DOHH2 (cell line): Measurements from ENCODE around the gene SST.

Source experiments
- CTCF ChIP-seq: fragments of 200-600 bp; sonication (generic); IDR thresholded peaks from one replicate; pipeline ENCODE4 v1.5.1; 2014; ENCODE audit warnings: antibody characterized with exemption, mild to moderate bottlenecking, low read depth, low read length; ENCODE audit not compliant: poor library complexity, severe bottlenecking
- EZH2phosphoT487 ChIP-seq: fragments of 200-600 bp; sonication (generic); IDR thresholded peaks from 2 replicates; pipeline ENCODE4 v1.6.1; 2017; ENCODE audit warnings: borderline replicate concordance, mild to moderate bottlenecking, antibody characterized with exemption, low read length, moderate library complexity, mixed read lengths

- no peak for TF ChIP-seq CTCF
- no peak for TF ChIP-seq EZH2phosphoT487
These were observed 22.0 kb downstream of the SST start for GRCh38 chr3:187648177-187648576.
